Measurements from ENCODE around the gene USP34.

Gene USP34

DNA sequence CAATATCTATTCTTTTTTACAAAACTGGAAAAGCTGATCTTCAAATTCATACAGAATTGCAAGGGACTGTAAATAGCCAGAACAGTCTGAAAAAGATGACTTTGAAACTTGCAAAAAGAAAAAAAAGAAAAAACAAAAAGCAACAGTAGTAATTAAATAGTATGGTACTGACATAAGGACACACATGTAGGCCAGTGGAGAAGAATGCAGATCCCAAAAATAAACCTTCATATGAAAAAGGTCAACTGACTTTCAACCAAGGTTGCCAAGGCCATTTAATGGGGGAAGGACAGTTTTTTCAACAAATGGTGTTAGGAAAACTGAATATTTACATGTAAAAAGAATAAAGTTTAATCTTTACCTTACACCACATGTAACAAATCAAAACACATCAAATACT is 111.8 kb downstream of the USP34 start:
- TF ChIP-seq POLR2A (IDR thresholded peaks at IDR 0.05; ENCODE audit: low read length) (no peak), GATA1 (IDR thresholded peaks at IDR 0.05; ENCODE audit: low read depth, low read length) (no peak)
- DNase-seq, result no peak

DNA sequence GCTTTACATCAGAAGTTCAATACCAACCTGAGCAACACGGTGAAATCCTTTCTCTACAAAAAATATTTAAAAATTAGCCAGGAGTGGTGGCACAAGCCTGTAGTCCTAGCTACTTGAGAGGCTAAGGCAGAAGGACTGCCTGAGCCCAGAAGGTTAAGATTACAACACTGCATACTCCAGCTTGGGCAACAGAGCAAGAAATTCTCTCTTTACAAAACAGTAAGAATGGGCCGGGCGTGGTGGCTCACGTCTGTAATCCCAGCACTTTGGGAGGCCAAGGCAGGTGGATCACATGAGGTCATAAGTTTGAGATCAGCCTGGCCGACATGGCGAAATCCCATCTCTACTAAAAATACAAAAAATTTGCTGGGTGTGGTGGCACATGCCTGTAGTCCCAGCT is 113.2 kb downstream of the USP34 start:
- TF ChIP-seq GATA1 (IDR thresholded peaks at IDR 0.05; ENCODE audit: low read depth, low read length), result no peak
- no peak for TF ChIP-seq POLR2A (IDR thresholded peaks at IDR 0.05; ENCODE audit: low read length)
- no peak for DNase-seq

DNA sequence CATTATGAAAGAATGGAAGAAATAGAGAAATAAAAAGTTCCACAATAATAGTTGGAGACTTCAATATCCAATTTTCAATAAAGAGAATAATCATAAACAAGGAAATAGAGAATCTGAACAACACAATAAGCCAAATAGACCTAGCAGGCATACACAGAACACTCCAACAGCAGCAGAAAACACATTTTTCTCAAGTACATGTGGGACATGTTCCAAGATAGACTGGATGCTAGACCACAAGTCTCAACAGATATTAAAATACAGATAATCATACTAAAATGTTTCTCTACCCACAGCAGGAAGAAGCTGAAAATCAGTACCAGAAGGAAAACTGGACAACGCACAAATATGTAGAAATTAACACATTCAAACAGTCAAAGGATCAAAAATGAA is 113.9 kb downstream of the USP34 start:
- TF ChIP-seq POLR2A (IDR thresholded peaks at IDR 0.05; ENCODE audit: low read length), result no peak
- TF ChIP-seq GATA1 (IDR thresholded peaks at IDR 0.05; ENCODE audit: low read depth, low read length), result no peak
- peak in 1 of 2 experiments; percentile 14 for DNase-seq

DNA sequence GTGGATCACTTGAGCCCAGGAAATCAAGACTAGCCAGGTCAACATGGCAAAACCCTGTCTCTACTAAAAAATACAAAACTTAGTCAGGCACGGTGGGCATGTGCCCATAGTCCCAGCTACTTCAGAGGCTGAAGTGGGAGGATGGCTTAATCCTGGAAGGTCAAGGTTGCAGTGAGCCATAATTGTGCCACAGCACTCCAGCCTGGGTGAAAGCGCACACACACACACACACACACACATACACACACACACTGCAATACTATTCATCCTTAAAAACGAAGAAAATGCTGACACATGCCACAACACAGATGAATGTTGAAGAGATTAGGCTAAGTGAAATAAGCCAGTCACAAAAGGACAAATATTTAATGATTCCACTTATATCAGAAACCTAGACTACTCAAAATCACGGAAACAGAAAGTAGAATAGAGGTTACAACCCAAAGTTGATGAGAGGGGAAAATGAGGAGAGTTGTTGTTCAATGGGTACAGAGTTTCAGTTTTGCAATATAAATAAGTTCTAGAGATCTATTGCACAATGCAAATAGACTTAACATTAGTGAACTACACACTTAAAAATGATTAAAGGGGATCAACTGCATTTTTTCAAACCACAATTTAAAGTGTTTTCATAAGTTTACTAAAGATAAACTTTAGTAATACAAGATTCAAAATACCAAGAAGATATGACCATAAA is 114.5 kb downstream of the USP34 start:
- TF ChIP-seq GATA1 (IDR thresholded peaks at IDR 0.05; ENCODE audit: low read depth, low read length) (no peak), POLR2A (IDR thresholded peaks at IDR 0.05; ENCODE audit: low read length) (no peak)

DNA sequence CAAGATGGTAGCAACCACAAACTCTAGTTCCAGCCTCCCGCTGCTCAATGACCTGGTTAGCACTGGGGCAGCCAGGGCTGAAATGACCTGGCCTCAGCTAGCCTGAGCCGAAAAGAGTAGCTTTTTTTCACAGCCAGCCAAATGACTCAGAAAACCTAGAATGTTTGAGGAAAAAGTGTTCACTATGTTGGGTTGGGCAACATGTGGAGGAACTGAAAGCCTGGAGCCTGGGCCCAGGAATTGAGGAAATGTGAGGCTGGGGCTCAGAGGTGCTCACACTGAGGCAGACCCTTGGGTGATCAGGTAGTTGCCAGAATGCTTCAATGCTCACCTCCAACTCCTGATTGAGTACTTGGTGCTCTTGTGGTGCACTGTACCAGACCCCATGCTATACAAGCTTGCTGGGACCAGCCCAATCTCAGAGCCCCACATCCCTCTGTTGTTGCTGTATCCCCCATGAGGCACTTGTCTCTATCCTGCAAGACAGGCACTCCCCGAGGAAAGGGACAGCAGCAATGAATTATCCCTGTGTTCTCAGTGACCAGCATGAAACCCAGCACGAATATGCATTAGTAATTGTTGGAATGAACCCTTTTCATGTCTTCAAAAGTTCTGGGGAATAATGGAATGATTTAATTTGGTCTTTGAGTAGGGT is 116.2 kb downstream of the USP34 start:
- TF ChIP-seq POLR2A (IDR thresholded peaks at IDR 0.05; ENCODE audit: low read length) (no peak), GATA1 (IDR thresholded peaks at IDR 0.05; ENCODE audit: low read depth, low read length) (no peak)
- no peak for DNase-seq

More for the DNA sequence above, 114.5 kb downstream of the USP34 start:
- DNase-seq, result peak; percentile 29 to 38

DNA sequence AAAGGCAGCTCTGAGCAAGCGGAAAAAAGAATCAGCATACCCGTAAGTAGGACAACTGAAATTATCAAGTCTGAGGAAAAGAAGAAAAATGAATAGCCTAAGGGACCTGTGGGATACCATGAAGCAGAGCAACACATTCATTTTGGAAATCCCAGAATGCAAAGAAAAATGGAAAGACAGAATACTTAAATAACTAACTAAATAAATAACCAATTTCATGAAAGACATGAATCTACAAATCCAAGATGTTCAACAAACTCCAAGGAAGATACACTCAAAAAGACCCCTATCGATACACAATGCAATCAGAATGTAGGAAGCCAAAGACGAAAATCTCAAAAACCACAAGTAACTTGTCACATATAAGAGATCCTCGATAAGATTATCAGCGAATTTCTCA is 117.0 kb downstream of the USP34 start:
- peak; percentile 9 to 13 for DNase-seq
- TF ChIP-seq GATA1 (IDR thresholded peaks at IDR 0.05; ENCODE audit: low read depth, low read length) (no peak), POLR2A (IDR thresholded peaks at IDR 0.05; ENCODE audit: low read length) (no peak)

DNA sequence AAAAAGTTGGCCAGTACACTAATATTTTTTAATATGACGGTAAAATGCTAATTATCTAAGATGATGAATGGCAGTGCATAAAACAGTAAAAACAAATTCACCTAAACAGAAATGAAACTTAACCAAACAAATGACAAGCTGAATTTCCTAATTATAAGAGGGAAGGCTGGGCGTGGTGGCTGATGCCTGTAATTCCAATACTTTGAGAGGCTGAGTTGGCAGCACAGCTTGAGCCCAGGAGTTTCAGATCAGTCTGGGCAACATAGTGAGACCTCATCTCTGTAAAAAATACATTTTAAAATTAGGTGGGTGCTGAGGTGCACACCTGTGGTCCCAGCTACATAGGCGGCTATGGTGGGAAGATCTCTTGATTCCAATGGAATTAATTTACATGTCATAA is 120.1 kb downstream of the USP34 start:
- no peak for DNase-seq
- TF ChIP-seq GATA1 (IDR thresholded peaks at IDR 0.05; ENCODE audit: low read depth, low read length) (no peak), POLR2A (IDR thresholded peaks at IDR 0.05; ENCODE audit: low read length) (no peak)

DNA sequence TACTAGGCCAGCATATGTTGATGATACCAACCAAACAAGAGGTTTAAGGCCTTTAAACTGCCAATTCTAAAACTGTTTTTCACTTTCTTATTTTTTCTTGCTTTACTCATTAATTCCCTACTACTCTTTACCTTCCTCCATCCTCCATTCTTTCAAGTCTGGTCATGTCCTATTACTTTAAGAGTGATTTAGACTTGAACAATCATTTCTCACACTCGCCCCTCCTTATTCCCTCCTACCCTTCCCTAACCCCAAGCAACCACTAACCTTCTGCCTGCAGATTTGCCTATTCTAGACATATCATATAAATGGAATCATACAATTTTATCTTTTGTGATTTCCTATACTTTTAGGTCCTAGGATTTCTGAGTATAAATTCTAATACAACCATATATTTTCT is 127.7 kb downstream of the USP34 start:
- no peak for TF ChIP-seq POLR2A (IDR thresholded peaks at IDR 0.05; ENCODE audit: low read length)

DNA sequence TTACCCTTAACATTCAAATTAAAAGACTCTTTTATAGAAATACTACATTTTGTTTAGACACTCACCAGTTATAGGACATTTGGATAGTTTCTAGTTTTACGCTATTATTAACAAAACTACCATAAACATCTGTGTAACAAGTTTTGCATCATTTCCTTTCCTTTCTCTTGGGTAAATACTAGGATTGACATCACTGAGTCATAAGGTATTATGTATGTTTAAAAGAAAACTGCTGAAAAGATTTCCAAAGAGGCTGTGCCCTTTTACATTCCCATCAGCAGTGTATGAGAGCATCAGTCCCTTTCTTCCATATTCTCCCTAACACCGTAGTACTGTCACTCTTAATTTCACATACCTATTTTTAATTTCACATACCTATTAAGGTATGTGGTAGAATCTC is 130.6 kb downstream of the USP34 start:
- no peak for TF ChIP-seq POLR2A (IDR thresholded peaks at IDR 0.05; ENCODE audit: low read length)
- no peak for TF ChIP-seq GATA1 (IDR thresholded peaks at IDR 0.05; ENCODE audit: low read depth, low read length)
- DNase-seq, result no peak

More for the DNA sequence above, 127.7 kb downstream of the USP34 start:
- no peak for DNase-seq

DNA sequence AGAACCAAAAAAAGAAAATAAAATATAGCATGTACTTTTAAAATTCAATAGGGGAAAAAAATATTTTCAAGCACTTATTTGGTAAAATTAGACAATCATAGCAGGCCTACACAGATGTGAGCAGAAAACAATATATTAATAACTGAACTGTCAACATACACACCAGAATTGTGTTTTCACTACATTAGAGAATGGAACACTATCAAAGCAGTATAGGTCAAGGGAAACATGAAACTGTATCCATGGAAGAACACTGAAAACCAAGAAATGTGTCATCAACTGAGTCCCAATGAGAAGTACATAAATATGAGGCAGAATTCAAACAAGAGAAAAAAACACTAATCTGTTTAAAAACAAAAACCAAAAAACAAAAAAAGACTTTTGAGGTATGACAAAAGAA is 132.4 kb downstream of the USP34 start:
- TF ChIP-seq POLR2A (IDR thresholded peaks at IDR 0.05; ENCODE audit: low read length), result no peak
- no peak for TF ChIP-seq GATA1 (IDR thresholded peaks at IDR 0.05; ENCODE audit: low read depth, low read length)
- DNase-seq, result no peak

DNA sequence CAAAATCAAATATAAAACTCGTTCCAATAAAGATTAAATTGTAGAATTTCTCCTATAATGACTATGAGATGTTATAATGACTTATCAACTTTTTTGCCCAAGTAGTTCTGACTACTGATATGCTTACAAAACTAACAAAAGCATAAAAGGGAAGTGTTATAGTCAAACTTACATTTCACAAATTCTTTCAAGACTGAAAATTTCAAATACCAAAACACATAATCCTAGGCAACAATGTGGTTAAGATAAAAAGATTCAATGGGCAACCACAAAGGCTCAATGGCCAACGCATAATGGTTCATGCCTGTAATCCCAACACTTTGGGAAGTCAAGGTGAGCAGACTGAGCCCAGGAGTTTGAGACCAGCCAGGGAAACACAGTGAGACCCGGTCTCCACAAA is 135.7 kb downstream of the USP34 start:
- TF ChIP-seq POLR2A (IDR thresholded peaks at IDR 0.05; ENCODE audit: low read length) (no peak), GATA1 (IDR thresholded peaks at IDR 0.05; ENCODE audit: low read depth, low read length) (no peak)
- no peak for DNase-seq

DNA sequence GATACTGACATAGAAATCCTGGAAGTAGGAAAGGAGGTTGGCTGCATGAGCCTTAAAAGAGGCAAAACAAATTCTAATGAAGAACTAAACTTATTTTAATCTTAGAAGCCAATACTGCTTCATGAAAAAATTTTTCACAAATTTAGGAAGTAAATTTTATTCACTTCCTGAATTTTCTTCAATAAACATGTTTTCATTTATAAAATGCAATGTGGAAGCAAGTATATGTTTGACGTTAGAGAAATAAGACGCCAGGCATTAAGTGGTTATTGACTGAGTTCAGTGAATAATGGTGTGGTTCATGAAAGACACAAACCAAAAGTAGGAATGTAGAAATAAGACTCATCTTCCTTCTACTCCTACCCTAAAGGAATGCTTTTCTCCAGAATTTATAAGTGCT is 136.4 kb downstream of the USP34 start:
- TF ChIP-seq GATA1 (IDR thresholded peaks at IDR 0.05; ENCODE audit: low read depth, low read length) (no peak), POLR2A (IDR thresholded peaks at IDR 0.05; ENCODE audit: low read length) (no peak)
- DNase-seq, result no peak

DNA sequence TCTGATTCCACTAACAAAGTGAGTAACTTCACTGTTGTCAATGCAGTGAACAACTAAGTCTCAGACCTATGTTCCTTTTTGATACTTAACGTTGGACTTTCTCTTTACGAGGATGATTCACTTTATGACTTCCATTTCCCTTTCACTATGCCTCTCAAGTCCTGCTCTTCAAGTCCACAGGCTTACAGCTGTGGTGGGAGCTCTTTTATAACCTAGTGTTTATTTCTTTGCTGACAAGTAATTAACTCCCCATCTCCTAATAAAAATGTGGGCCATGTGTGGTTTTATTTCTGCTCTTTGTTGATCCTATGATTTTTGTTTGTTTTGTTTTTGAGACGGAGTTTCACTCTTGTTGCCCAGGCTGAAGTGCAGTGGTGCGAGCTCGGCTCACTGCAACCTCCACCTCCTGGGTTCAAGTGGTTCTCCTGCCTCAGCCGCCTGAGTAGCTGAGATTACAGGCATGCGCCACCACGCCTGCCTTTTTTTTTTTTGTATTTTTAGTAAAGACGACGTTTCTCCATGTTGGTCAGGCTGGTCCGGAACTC is 142.1 kb downstream of the USP34 start:
- no peak for DNase-seq
- TF ChIP-seq POLR2A (IDR thresholded peaks at IDR 0.05; ENCODE audit: low read length) (no peak), GATA1 (IDR thresholded peaks at IDR 0.05; ENCODE audit: low read depth, low read length) (no peak)

DNA sequence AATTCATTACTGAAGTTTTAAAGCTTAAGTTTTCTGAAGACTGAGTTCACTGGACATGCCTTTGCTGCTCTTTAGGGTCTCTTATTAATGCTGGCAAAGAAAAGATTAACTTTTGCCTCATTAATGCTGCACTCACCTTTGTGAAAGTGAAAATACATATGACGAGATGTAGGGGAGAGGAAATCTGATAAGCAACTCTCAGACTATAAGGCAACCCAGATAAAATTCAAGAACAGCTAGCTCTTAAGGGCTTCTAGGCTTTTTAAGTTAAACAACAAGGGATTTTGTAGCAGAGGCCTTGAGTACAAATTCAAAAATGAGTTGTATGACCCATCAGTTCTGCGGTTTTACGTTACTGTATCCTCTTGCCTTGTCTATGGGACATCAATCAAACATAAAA is 143.7 kb downstream of the USP34 start:
- TF ChIP-seq GATA1 (IDR thresholded peaks at IDR 0.05; ENCODE audit: low read depth, low read length) (no peak), POLR2A (IDR thresholded peaks at IDR 0.05; ENCODE audit: low read length) (no peak)
- DNase-seq, result peak; percentile 16

DNA sequence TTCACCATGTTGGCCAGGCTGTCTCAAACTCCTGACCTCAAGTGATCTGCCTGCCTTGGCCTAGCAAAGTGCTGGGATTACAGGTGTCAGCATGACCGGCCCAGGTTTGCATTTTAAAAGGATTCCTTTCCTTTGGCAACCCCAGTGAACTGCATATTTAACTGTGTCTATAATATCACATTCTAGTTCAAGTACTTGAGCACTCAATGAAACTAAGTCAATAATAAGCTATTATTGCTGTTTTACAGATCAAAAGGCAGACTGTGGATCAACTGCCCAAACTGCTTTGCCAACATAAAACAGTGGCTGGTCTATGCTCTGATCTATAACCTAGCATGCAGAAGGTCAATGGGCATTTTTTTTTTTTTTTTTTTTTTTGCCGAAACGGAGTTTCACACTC is 144.5 kb downstream of the USP34 start:
- TF ChIP-seq GATA1 (IDR thresholded peaks at IDR 0.05; ENCODE audit: low read depth, low read length) (no peak), POLR2A (IDR thresholded peaks at IDR 0.05; ENCODE audit: low read length) (no peak)
- DNase-seq, result no peak

Measured in erythroblast (primary cell).